Thyroid gland (tissue), 4 donors: Measurements from ENCODE around the gene RTN4.

ENCODE experiments used
- CTCF ChIP-seq, 6 experiments: fragments of 200-600 bp in 3 of 6; fragments of 450-650 bp in 3 of 6; sonication (generic) in 3 of 6; IDR thresholded peaks; one replicate each; pipeline ENCODE4 v1.5.1; 2016 to 2019; ENCODE audit warnings: antibody characterized with exemption in 6 of 6, mild to moderate bottlenecking in 2 of 6, inconsistent platforms in 1 of 6, moderate library complexity in 1 of 6
- POLR2A ChIP-seq, 2 donors: fragments of 450-650 bp; IDR thresholded peaks; one replicate each; pipeline ENCODE4 v1.6.1; 2017; ENCODE audit warnings: antibody characterized with exemption in 2 of 2, mild to moderate bottlenecking in 2 of 2, moderate library complexity in 1 of 2

- no peak for TF ChIP-seq CTCF (IDR thresholded peaks at IDR 0.05)
- TF ChIP-seq POLR2A (IDR thresholded peaks at IDR 0.05): no peak
These were observed 491 bp downstream of the RTN4 start for GRCh38 chr2:55049821-55050099.
